SU-DHL-6 (cell line): ENCODE data around the gene AGPAT3.

ENCODE experiments used
- EZH2phosphoT487 ChIP-seq: fragments of 200-600 bp; sonication (generic), shearing (Covaris generic); conservative IDR thresholded peaks from 2 replicates; pipeline ENCODE4 v1.6.1; 2018; ENCODE audit warnings: mild to moderate bottlenecking, antibody characterized with exemption, low read length, moderate library complexity, mixed read lengths
- TF ChIP-seq, protein P1 (sequence below): fragments of 200-600 bp; sonication (generic); IDR thresholded peaks from one replicate; pipeline ENCODE4 v1.5.1; 2017; ENCODE audit warnings: antibody characterized with exemption, mild to moderate bottlenecking, low read length, moderate library complexity; ENCODE audit not compliant: insufficient read depth, poor library complexity, severe bottlenecking

DNA sequence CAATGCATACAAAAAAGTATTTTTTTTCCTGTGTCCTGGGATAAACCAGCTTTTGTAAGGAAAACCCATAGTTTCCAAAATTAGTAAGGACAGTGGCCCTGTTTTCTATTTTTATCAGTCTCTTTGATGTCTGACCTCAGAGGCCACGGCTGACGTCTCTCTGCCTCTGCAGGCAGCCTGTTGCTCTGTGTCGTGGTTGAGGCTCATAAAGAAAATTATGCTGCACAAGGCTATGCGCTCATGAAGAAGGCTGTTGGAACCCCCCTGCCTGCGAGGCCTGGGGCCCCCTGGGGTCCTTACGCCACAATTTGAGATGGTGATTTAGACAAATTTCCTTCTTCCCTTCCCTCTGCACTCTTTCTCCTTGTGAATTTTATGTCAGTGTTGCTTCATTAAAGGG lies 48.9 kb downstream of the AGPAT3 start:
- TF ChIP-seq, protein P1, sequence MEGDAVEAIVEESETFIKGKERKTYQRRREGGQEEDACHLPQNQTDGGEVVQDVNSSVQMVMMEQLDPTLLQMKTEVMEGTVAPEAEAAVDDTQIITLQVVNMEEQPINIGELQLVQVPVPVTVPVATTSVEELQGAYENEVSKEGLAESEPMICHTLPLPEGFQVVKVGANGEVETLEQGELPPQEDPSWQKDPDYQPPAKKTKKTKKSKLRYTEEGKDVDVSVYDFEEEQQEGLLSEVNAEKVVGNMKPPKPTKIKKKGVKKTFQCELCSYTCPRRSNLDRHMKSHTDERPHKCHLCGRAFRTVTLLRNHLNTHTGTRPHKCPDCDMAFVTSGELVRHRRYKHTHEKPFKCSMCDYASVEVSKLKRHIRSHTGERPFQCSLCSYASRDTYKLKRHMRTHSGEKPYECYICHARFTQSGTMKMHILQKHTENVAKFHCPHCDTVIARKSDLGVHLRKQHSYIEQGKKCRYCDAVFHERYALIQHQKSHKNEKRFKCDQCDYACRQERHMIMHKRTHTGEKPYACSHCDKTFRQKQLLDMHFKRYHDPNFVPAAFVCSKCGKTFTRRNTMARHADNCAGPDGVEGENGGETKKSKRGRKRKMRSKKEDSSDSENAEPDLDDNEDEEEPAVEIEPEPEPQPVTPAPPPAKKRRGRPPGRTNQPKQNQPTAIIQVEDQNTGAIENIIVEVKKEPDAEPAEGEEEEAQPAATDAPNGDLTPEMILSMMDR, result no peak
- TF ChIP-seq EZH2phosphoT487, result no peak
